Fibroblast of skin of scalp (primary cell): ENCODE results near the gene SMARCA4.

Source experiments
- DNase-seq: peaks from one replicate; pipeline ENCODE4 v3.0.0-alpha.2; 2013

The SMARCA4 gene

DNA sequence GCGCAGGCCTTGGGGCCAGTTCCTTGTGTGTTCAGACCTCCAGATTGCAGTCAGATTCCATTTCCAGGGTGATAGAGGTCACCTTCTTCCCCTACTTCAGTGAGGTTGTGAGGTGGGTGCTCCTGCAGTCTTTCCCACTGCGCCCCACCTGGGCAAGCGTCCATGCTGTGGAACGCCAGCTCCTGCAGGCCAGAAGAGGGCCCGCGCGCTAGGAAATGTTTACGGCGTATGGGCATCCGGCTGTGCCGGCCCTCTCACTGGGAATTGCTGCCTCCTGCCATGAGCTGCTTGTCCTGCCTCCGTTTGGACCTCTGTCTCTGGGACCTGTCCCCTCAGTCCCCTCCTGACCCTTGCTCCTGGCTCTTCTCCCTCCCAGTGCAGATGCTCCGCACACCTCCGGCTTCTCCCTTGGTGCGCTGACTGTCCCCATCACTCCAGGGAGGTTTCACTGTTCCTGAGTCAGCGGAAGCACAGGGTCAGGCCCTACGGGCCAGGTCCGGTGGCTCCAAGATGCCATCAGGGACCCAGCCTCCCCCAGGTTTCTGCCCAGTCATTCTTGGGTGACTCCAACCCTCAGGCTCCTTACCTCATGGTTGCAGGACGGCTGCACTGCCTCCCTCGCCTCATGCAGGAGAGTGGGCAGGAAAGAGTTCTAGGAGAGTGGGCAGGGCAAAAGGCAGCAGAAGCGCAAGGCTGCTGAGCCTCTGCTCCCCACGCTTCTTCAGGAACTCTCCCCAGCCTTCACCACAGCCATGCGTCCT is 56.6 kb downstream of the SMARCA4 start:
- no peak for DNase-seq

DNA sequence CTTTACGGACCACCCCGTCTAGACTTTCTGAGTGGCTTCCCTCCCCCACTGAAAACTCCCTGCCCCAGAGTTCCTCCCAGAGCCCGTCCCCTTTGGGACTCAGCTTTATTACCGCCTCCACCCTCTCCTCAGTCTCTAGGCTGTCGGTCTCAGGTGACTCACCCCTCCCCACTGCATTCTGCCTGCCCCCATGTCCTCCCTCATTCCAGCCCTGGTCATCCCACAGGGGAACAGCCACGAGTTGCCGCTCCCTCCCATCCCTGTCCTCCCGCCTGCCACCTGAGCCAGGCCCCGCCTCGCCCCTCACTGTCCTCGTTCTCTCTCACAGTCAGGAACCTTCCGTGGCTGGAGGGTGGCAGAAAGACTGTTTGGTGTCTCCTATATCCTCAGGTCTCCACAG is 57.3 kb downstream of the SMARCA4 start:
- no peak for DNase-seq

DNA sequence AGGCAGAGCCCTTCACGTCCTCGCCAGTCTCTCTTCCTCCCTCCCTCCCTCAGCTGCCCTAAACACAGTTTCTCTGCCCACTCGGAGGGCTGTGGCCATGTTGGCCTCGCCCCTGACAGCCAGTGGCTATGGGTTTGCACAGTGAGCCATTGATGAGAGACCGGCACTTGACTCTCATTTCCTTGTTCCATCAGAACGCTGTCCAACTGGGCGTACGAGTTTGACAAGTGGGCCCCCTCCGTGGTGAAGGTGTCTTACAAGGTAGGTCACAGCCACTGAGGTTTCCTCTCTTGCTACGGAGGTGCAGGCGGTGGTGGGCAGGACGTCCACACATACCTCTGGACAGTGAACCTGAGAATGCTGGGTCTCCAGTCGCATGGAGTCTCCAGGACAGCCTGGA is 57.9 kb downstream of the SMARCA4 start:
- DNase-seq, result no peak

DNA sequence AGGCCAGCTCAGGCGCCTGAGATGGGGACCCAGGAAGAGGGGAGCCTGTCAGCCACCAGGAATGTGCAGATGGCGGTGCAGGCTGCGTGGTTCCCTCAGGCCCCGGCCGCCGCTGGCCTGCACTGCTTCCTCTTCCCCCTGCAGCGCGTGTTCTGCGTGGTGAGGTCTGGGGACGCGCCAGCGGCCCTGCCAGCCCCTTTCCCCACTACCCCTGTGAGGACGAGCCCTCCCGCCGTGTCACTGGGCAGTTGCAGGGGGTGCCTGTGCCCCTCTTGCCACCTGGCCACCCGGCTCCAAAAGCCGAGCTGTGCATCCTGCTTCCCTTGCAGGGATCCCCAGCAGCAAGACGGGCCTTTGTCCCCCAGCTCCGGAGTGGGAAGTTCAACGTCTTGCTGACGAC is 58.4 kb downstream of the SMARCA4 start:
- DNase-seq, result no peak

DNA sequence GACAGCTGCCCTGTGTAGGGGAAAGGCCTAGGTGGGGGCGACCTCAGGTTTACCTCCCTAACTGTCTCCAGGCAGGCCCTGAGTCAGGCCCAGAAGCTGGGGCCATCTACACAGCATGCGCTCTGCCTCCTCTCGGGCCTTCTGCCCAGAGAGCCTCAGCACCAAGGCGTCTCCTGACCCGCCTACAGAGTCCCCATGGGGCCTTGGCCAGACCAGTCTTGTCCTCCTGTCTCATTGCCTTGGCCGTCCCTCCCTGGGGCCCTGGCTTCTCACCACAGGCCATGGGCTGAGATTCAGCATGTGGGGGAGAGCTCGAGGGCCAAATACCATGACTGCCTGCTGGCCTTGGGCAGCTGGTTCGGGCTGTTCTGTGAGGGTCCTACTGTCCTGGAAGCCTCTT is 59.0 kb downstream of the SMARCA4 start:
- DNase-seq, result no peak

DNA sequence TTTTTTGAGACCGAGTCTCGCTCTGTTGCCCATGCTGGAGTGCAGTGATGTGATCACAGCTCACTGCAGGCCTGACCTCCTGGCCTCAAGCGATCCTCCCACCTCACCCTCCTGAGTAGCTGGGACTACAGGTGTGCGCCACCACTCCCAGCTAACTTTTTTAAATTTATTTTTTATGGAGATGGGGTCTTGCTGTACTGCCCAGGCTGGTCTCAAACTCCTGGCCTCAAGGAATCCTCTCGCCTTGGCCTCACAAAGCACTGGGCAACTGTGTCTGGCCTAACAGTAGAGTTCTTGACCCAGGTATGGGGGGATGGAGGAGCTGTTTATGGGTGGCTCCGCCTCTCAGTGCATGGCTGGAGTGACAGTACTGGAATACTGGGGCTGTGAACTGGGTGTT is 59.6 kb downstream of the SMARCA4 start:
- DNase-seq, result no peak

DNA sequence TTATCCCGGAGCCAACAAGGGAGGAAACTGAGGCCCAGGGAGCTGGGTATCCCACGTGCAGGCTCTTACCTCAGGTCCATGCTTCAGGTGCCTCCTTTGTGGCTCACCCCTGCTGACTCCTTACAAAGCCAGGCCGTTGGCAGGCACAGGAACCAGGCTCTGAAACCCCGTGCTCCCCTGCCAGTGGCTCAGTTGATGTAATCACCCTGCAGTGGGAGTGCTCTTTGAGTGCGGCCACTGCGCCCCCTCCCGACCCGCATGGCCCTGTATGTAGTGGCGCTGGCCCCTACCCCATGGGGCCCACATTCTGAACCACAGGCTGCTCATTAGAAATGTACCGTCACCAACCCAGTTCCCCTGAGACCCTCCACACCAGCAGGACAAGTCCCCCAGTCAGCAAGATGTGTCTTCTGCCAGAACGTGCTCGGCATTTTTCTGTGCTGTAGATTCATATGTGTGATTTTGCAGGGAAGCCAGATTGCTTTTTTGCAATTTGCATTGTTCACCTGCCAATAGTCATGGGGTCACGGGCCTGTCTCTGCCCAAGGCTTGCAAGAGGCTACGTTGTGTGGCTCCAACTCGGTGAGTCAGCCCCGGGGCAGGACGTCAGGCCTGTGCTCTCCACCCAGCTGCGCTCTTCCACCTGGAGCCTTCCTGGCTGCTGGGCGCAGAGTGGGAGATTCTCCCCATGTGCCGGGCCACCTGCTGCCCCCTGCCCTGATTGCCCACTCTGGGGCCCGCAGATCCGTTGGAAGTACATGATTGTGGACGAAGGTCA is 60.3 kb downstream of the SMARCA4 start:
- no peak for DNase-seq

DNA sequence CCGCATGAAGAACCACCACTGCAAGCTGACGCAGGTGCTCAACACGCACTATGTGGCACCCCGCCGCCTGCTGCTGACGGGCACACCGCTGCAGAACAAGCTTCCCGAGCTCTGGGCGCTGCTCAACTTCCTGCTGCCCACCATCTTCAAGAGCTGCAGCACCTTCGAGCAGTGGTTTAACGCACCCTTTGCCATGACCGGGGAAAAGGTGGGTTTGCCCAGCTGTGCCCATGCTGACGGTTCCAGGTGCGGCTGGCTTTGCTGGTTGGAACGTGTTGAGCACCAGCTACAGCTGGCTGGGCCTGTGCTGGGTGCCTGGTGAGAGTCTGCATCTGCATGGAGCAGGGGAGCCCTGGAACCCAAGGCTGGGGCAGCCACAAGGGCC is 60.9 kb downstream of the SMARCA4 start:
- no peak for DNase-seq

DNA sequence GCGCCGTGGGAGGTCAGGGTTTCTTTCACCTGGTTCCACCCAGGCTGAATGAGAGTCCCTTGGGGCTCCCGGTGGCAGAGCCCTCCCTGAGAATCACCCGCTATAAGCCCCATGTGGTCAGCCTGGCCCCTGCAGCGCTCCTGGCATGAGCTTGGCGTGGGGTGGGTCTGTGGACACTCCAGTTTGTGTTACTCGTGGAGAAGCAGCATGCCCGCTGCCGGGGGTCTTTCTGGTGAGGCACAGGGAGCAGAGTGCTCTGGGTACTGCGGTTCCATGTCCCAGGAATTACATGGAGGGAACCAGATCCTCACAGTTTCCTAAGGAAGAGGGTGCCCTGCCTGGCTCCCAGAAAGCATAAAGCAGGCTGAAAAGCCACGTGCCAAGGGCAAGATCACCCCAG is 62.2 kb downstream of the SMARCA4 start:
- DNase-seq, result no peak

DNA sequence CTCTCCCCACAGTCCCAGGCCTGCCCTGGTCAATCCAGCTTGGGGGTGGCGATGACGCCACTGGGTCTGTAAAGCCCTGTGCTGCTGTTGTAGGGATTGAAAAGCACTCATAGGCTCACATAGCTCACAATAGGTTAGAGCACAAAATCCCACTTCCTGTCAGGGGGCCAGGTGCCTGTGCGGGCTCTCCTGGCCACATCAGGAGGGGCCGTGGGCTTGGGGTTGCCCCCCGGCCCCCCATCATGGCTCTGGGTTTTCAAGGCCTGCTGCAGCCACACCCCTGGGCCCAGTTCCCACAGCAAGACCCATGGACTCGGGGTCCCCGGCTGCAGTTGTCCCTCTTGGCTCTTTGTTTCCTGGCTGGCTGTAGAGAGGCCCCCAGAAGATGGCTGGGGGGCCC is 62.9 kb downstream of the SMARCA4 start:
- no peak for DNase-seq

DNA sequence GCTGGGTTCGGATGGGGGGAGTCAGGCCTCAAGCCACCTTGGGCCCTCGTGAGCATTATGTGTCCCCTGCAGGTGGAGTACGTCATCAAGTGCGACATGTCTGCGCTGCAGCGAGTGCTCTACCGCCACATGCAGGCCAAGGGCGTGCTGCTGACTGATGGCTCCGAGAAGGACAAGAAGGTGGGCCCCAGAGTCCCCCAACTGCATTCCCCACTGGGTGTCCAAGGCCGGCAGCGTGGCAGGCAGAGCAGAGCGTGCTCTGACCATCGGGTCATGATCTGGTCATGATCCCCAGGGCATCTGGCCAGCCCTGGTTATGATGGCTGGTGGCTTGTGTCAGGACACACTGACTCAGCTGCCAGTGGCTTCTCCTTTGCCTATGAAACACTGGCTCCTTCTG is 63.4 kb downstream of the SMARCA4 start:
- no peak for DNase-seq

DNA sequence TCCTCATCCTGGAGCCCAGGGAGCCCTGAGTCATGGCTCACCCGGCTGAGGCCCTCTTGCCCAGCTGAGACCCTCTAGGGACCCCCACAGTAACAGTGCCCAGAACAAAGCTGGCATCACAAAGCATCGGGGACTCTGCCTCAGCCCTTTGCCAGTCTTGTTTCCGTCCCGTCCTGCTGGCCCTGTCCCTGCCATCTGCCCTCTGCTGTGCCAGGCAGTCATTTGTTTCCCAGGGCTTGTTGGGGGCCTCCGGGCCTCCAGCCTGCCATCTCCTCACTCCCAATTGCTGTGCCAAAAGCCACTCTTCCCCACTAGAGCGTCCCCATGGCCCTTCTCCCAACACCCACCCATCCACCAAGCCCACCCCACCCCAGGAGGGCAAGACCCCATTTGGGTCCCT is 64.2 kb downstream of the SMARCA4 start:
- no peak for DNase-seq

DNA sequence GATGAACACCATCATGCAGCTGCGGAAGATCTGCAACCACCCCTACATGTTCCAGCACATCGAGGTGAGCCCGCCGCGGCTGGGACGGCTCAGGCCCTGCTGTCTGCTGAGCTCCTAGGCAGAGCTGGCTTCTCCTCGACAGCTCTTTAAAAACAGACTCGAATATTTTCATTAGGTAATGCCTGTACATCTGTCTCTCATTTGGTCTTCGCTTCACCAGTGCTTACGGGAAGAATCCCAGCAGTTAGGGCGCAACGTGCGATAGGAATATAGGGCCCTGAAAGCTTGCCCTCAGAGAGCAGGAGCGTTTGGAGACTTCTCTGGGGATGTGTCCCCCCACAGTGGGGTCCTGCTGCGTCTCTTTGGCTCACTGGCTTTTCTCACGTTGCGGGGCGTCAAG is 64.6 kb downstream of the SMARCA4 start:
- peak; percentile 23 for DNase-seq

DNA sequence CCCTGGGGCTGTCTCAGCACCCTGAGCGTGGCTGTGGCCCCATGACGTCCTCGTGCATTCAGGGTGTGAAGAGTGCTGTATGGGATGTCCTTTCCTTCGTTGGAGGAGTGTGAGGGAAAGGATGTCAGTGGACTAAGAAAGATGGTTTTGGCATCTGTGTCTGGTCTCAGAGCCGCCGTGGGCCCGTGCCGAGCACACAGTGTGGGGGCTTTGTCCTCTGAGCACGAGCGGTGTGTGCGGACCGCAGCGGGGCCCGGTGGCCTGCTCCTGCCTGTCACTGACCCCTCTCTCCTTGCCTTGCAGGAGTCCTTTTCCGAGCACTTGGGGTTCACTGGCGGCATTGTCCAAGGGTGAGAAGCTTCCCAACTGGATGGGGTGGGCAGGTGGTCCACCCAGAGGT is 65.2 kb downstream of the SMARCA4 start:
- no peak for DNase-seq

DNA sequence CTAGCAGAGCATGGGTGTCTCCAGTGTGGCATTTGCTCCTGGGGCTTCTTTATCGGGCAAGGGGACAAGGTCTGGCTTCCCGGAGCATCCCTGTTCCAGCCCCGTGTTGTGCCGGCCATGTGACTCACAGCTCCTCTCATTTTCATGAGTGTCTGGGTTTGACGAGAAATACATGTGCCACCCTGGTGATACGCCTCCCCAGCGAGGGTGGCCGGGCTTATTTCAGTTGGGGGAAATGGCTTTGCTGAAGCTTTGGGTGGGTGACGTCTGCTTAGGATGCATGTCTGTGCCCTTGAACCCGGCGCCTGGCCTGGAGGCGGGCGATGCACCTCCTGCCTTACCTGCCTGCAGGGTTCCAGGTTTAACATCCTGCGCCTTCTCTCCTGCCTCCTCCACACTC is 66.6 kb downstream of the SMARCA4 start:
- DNase-seq, result no peak

DNA sequence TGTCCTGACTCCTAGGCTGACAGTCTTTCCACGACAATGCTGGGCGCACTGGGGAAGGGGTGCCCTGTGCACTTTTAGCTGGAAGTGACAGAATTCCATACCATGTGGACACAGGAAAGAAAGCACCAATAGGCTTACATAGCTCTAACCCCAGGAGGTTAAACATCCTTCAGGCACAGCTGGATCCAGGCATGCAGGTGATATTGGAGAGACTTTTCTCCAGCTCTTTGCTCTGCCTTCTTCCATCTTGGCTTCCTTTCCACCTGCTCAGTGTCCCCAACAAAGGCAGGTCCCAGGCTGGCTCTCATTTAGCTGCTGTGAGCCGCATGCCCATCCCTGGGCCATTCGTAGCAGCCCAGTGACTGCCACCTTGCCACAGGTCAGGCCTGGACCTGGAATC is 67.3 kb downstream of the SMARCA4 start:
- no peak for DNase-seq

DNA sequence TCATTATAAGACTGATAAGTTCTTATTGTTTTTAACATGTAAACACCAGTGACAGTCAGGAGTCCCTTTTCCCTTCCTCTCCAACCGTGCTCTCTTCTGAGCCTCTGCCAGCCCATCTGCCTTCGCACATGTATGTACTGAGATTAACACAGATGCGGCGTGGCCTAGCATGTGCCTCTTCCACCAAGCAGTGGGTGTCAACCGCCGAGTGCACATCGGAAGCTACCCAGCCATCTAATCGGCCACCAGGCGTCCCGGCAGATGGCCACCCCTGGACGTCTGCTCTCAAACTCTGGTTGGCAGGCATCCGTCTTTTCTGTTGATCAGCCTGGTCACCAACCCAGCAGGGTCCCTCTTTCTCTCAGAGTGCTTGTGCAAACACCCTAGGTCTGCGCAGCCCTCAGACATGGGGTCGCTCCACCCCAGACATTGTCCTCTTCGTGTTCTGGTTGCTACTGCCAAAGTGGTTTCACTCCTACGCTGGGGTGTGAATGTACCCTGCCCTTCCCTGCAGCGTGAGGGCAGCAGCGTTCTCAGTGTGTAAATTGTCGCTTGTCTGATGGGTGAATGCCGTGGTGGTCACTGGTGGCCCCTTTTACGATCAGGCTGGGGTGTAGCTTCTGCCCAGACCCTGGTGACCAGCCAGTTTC is 70.7 kb downstream of the SMARCA4 start:
- DNase-seq, result no peak

DNA sequence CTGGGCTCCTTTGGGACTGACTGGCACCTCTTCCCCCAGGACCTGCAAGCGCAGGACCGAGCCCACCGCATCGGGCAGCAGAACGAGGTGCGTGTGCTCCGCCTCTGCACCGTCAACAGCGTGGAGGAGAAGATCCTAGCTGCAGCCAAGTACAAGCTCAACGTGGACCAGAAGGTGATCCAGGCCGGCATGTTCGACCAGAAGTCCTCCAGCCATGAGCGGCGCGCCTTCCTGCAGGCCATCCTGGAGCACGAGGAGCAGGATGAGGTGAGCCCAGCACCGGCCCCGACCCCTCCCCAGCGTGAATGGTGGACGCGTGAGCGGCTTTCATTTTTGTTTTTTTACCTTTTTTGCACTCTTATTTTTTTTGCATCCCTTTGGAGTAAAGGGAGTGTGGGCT is 72.4 kb downstream of the SMARCA4 start:
- DNase-seq, result no peak

DNA sequence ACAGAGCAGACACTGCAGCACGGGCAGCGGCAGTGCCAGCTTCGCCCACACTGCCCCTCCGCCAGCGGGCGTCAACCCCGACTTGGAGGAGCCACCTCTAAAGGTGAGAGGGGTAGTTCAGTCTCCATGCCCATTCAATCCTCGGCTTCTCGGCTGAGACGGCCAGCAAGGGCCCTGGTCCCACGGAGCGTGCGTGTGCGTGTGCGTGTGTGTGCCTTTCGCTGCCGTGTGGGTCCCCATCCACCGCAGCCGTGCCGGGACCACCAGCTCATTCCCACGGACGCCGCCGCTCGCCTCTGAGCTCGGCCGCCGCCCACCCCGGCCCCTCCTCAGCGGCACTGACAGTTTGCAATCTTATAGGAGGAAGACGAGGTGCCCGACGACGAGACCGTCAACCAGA is 72.9 kb downstream of the SMARCA4 start:
- DNase-seq, result no peak

DNA sequence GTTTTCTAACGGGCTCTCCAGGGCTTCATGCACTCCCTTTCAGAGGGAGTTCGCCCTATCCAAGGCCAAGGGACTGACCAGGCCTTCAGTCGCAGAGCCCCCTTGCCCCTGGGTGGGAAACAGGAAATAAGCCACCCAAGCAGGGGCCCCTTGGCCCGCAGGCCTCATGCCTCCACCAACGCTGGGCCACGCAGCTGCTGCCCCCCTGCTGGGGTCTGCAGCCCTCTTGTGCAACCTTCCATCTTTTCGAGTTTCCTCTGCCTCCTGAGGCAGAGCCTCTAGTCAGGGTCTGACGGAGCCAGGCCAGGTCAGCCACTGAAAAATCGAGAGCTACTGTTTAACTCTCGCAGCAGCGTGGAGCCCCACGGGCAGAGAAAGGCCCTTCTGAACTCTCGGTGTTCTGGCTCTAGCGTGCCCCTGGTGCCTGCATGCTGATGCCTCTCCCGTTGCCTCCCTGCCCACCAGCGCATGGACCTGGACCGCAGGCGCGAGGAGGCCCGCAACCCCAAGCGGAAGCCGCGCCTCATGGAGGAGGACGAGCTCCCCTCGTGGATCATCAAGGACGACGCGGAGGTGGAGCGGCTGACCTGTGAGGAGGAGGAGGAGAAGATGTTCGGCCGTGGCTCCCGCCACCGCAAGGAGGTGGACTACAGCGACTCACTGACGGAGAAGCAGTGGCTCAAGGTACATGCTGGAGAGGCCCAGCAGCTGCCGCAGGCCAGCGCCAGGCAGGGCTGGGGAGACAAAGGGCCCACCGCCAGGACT is 73.8 kb downstream of the SMARCA4 start:
- DNase-seq, result no peak

DNA sequence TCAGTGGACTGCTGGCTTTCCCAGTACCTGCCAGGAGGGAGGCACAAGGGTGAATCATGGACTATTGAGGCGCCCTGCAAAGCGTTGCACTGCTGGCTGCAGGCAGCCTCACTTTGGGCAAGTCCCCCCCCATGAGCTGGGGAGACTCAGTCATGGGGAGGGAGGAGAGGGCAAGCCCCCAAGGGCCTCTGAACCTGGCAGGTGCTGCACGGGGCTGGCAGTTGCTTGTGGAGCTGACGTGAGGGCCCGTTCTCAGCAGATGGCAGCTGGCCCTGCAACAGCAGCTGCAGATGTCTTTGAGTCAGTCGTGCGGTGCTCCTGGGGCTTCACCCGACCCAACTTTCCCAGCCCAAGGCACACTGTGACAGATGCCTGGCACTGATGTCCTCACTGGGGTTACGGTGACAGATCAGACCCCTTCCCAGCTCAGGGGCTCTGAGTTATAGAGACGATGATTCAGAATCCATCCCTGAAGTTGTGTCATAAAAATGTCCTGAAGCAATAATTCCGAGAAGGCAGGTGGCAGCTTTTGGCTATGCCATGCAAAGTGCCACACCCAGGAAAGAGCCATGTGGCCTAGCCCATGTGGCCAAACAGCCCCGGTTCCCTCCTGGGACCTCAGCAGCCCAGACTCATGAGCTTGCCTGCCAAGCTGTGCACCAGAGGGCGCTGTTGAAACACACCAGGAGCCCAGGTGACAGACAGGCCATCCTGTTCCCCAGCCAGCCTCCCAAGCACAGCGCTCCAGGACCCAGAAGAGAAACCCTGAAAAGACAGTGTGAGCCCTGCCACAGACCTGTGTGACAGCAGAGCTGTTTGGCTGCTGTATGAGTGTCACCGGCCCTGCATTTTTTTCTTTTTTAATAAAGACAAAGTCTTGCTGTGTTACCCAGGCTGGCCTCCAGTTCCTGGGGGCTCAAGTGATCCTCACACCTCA is 74.9 kb downstream of the SMARCA4 start:
- peak; percentile 83 for DNase-seq

DNA sequence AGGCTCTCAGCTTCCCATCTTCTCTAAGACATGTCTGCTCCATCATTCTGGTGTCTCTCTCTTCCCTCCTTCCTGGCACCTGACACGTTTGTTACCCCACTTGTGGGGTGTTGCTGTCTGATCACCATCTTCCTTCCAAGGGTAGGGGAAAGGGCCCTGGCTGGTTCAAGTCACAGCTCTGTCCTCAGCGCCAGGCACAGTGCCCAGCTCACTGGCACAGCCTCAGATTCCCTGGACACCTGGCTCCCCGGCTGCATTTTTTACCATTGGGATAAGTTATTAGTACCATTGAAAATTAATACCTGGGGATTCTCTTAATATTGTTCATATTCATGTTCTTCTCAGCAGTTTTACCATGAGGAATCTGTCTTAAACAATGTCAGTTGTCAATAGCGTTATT is 77.7 kb downstream of the SMARCA4 start:
- no peak for DNase-seq
